Neural cell (in vitro differentiated cells): ENCODE data around the gene SIPA1. TPM values are rescaled to one million over a fixed set of nuclear protein-coding genes. Genes with fewer than 3 reads are reported as not detected.

Experiments used
- H2AFZ ChIP-seq: fragments of 200-600, 300-800 bp; sonication (generic), shearing (Covaris generic); 2 replicates; pipeline ENCODE4 v1.6.0; 2014; ENCODE audit warnings: low read depth, mild to moderate bottlenecking, antibody characterized with exemption, low read length, moderate library complexity
- H3F3A ChIP-seq: fragments of 200-600 bp; shearing (Covaris generic); 2 replicates; pipeline ENCODE4 v1.6.1; 2016; ENCODE audit warnings: mild to moderate bottlenecking, moderate library complexity, mixed read lengths, antibody characterized with exemption, low read length; ENCODE audit not compliant: insufficient read depth, poor library complexity, severe bottlenecking
- H3K27ac ChIP-seq: fragments of 200-600, 300-800 bp; sonication (generic), shearing (Covaris generic); 2 replicates; pipeline ENCODE4 v1.5.1; 2014; ENCODE audit warnings: mild to moderate bottlenecking, low read length, moderate library complexity
- H3K27me3 ChIP-seq: fragments of 300-800, 200-600 bp; sonication (generic), shearing (Covaris generic); 2 replicates; pipeline ENCODE4 v1.6.0; 2014; ENCODE audit warnings: mild to moderate bottlenecking, low read depth, low read length, moderate library complexity; ENCODE audit not compliant: insufficient read depth
- H3K36me3 ChIP-seq: fragments of 300-800, 200-600 bp; sonication (generic), shearing (Covaris generic); 2 replicates; pipeline ENCODE4 v1.5.1; 2014; ENCODE audit warnings: mild to moderate bottlenecking, antibody characterized with exemption, low read length, moderate library complexity; ENCODE audit not compliant: insufficient read depth
- H3K4me2 ChIP-seq: fragments of 300-800, 200-600 bp; sonication (generic), shearing (Covaris generic); 2 replicates; pipeline ENCODE4 v1.6.0; 2014; ENCODE audit warnings: mild to moderate bottlenecking, low read length
- H3K4me3 ChIP-seq: fragments of 300-800, 200-600 bp; sonication (generic), shearing (Covaris generic); 2 replicates; pipeline ENCODE4 v1.5.1; 2014; ENCODE audit warnings: mild to moderate bottlenecking, low read length, moderate library complexity
- H3K79me2 ChIP-seq: fragments of 200-600 bp; shearing (Covaris generic); replicated peaks from 2 replicates; pipeline ENCODE4 v1.6.0; 2014; ENCODE audit warnings: mild to moderate bottlenecking, low read length, moderate library complexity; ENCODE audit not compliant: insufficient read depth
- H3K9ac ChIP-seq: fragments of 300-800, 200-600 bp; sonication (generic), shearing (Covaris generic); 2 replicates; pipeline ENCODE4 v1.6.1; 2016; ENCODE audit warnings: mild to moderate bottlenecking, low read length, mixed read lengths
- H3K9me2 ChIP-seq: fragments of 200-600 bp; shearing (Covaris generic); 2 replicates; pipeline ENCODE4 v1.6.1; 2016; ENCODE audit warnings: mild to moderate bottlenecking, low read length, mixed read lengths; ENCODE audit not compliant: insufficient read depth
- H3K9me3 ChIP-seq: fragments of 200-600, 300-800 bp; sonication (generic), shearing (Covaris generic); 2 replicates; pipeline ENCODE4 v1.6.1; 2016; ENCODE audit warnings: mild to moderate bottlenecking, mixed run types, low read length, moderate library complexity, mixed read lengths
- H4K20me1 ChIP-seq: fragments of 200-600 bp; shearing (Covaris generic); 2 replicates; pipeline ENCODE4 v1.6.1; 2016; ENCODE audit warnings: mild to moderate bottlenecking, mixed run types; ENCODE audit not compliant: insufficient read depth
- CTCF ChIP-seq: fragments of 450-650 bp; IDR thresholded peaks from 2 replicates; pipeline ENCODE4 v1.5.1; 2014; ENCODE audit warnings: antibody characterized with exemption, mild to moderate bottlenecking, moderate library complexity; ENCODE audit not compliant: poor library complexity, severe bottlenecking
- EP300 ChIP-seq: fragments of 450-650 bp; conservative IDR thresholded peaks from 2 replicates; pipeline ENCODE4 v1.6.1; 2014; ENCODE audit warnings: antibody characterized with exemption, mild to moderate bottlenecking, moderate library complexity; ENCODE audit not compliant: poor library complexity, severe bottlenecking
- EZH2 ChIP-seq: fragments of 200-600, 300-800 bp; shearing (Covaris generic), sonication (generic); IDR thresholded peaks from 2 replicates; pipeline ENCODE4 v1.6.1; 2014; ENCODE audit warnings: antibody characterized with exemption, low read length, borderline replicate concordance, mild to moderate bottlenecking; ENCODE audit not compliant: insufficient read depth, poor library complexity, severe bottlenecking
- MXI1 ChIP-seq: fragments of 450-650 bp; conservative IDR thresholded peaks from 2 replicates; pipeline ENCODE4 v1.6.1; 2014; ENCODE audit warnings: antibody characterized with exemption, mild to moderate bottlenecking; ENCODE audit not compliant: poor library complexity, severe bottlenecking
- POLR2AphosphoS5 ChIP-seq: IDR thresholded peaks from 2 replicates; pipeline ENCODE4 v1.6.1; 2012
- RAD21 ChIP-seq: fragments of 450-650 bp; conservative IDR thresholded peaks from 2 replicates; pipeline ENCODE4 v1.6.1; 2014; ENCODE audit warnings: antibody characterized with exemption, mild to moderate bottlenecking, moderate library complexity
- SMC3 ChIP-seq: fragments of 450-650 bp; conservative IDR thresholded peaks from 2 replicates; pipeline ENCODE4 v1.6.1; 2014; ENCODE audit warnings: antibody characterized with exemption, mild to moderate bottlenecking, moderate library complexity; ENCODE audit not compliant: poor library complexity
- TAF1 ChIP-seq: IDR thresholded peaks from 2 replicates; pipeline ENCODE4 v1.6.1; 2012; ENCODE audit warnings: low read depth
- polyA plus RNA-seq: library from polyadenylated mRNA; depleted of rRNA; stranded (reverse); fragments of >200 nt; gene quantifications from 2 replicates; pipeline ENCODE4 v1.2.3, GENCODE V29; 2014
- TF ChIP-seq, protein P1 (sequence below): IDR thresholded peaks from 2 replicates; pipeline ENCODE4 v1.6.1; 2012; ENCODE audit warnings: borderline replicate concordance

Gene SIPA1
- polyA plus RNA-seq, 1 donor from 2014 or later: 6.5 TPM

DNA sequence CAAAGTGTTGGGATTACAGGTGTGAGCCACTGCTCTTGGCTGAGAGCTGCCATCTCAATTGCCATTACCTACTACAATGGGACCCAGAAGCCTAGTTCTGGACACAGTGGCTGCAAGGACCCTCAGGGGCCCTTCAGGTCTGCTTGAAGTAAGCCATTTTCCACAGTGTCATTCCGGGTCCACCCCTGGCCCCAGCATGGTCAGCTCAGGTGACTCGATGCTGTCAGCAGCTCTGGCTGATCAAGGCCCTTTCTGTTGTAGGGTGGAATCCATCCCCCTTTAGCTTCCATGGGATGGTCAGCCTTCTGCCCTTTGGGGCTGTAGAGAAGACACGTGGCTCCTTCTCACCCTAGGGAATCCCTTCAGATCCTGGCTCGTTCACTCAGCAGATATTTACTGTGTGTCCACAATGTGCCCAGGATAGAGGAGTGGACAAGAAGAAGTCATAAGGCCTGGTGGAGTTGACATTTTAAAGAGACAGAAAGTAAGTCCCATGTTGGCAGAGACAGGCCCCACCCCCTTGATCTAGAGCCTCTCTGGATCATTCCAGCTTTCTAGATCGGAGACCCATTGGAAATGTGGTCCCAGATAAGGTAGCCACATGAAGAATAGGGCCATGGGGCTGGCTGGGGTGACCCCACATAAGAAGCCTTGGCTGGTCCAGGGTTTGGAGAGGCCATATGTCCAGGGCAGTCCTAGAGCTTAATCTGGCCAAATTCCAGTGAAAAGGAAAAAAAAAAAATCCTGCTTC, 59.1 kb downstream of the SIPA1 start:
- Histone ChIP-seq H3F3A (no peaks in the 10 kb centered on the region), H3K9me3 (no peaks in the 10 kb centered on the region), H3K79me2 (no peaks in the 10 kb centered on the region), H3K36me3 (no peaks in the 10 kb centered on the region), H3K4me3 (no peak overlapping the region), H3K9me2 (no peaks in the 10 kb centered on the region), H3K4me2 (no peak overlapping the region), H3K9ac (no peak overlapping the region), H2AFZ (no peak overlapping the region), H3K27me3 (no peaks in the 10 kb centered on the region), H3K27ac (no peak overlapping the region), H4K20me1 (no peaks in the 10 kb centered on the region)
- TF ChIP-seq RAD21 (no peak), EP300 (no peak), EZH2 (no peak), SMC3 (no peak)

- no peaks in the 10 kb centered on the region for H3K9me2 ChIP-seq
- no peaks in the 10 kb centered on the region for H4K20me1 ChIP-seq
- no peaks in the 10 kb centered on the region for H3F3A ChIP-seq
- no peaks in the 10 kb centered on the region for H3K9me3 ChIP-seq
- no peaks in the 10 kb centered on the region for H3K36me3 ChIP-seq
- no peaks in the 10 kb centered on the region for H3K27me3 ChIP-seq
- TF ChIP-seq EZH2: no peak
- TF ChIP-seq SMC3: no peak
- no peak for TF ChIP-seq RAD21
- no peak for TF ChIP-seq TAF1
- no peak for TF ChIP-seq POLR2AphosphoS5
- TF ChIP-seq MXI1: no peak
- TF ChIP-seq, protein P1, sequence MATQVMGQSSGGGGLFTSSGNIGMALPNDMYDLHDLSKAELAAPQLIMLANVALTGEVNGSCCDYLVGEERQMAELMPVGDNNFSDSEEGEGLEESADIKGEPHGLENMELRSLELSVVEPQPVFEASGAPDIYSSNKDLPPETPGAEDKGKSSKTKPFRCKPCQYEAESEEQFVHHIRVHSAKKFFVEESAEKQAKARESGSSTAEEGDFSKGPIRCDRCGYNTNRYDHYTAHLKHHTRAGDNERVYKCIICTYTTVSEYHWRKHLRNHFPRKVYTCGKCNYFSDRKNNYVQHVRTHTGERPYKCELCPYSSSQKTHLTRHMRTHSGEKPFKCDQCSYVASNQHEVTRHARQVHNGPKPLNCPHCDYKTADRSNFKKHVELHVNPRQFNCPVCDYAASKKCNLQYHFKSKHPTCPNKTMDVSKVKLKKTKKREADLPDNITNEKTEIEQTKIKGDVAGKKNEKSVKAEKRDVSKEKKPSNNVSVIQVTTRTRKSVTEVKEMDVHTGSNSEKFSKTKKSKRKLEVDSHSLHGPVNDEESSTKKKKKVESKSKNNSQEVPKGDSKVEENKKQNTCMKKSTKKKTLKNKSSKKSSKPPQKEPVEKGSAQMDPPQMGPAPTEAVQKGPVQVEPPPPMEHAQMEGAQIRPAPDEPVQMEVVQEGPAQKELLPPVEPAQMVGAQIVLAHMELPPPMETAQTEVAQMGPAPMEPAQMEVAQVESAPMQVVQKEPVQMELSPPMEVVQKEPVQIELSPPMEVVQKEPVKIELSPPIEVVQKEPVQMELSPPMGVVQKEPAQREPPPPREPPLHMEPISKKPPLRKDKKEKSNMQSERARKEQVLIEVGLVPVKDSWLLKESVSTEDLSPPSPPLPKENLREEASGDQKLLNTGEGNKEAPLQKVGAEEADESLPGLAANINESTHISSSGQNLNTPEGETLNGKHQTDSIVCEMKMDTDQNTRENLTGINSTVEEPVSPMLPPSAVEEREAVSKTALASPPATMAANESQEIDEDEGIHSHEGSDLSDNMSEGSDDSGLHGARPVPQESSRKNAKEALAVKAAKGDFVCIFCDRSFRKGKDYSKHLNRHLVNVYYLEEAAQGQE: no peak
- no peak for TF ChIP-seq CTCF
- no peak for TF ChIP-seq EP300
- no peak overlapping the region for H3K9ac ChIP-seq
- H3K4me2 ChIP-seq: no peak overlapping the region
- no peak overlapping the region for H2AFZ ChIP-seq
- no peak overlapping the region for H3K4me3 ChIP-seq
- no peak overlapping the region for H3K27ac ChIP-seq
- no peaks in the 10 kb centered on the region for H3K79me2 ChIP-seq
Observed at GRCh38 chr11:65698205-65698604, 60.3 kb downstream of the SIPA1 start.
